ENCODE measurements around the gene QSER1. TPM values are rescaled to one million over a fixed set of nuclear protein-coding genes. Genes with fewer than 3 reads are reported as not detected.

The QSER1 gene
- total and polyA plus RNA-seq, 2 experiments from 2014 or later = 29.4 to 132 TPM

GRCh38 chr11:32911413-32911812, 18.8 kb downstream of the QSER1 start:
- no peak for TF ChIP-seq ZNF114 (CRISPR knock-in tag; IDR thresholded peaks at IDR 0.05)
- TF ChIP-seq POLR2AphosphoS5 (IDR thresholded peaks at IDR 0.05; ENCODE audit: low read depth) = no peak
- TF ChIP-seq NANOG (IDR thresholded peaks at IDR 0.05; ENCODE audit: borderline replicate concordance) = no peak
- no peak for TF ChIP-seq EZH2 (IDR thresholded peaks at IDR 0.05; ENCODE audit: low read depth, unreplicated experiment)
- H3F3A ChIP-seq (replicated peaks; ENCODE audit: low read depth) = no peaks in the 10 kb centered on the region
- peaks cover 42% of the 10 kb centered on the region for H3K4me1 Mint-ChIP-seq
- H3K36me3 ChIP-seq (ENCODE audit: insufficient read depth) = no peaks in the 10 kb centered on the region
- no peak for DNase-seq (ENCODE audit: low spot score)
- H3K27me3 ChIP-seq (ENCODE audit: insufficient read depth) = no peaks in the 10 kb centered on the region
- H3K4me3 ChIP-seq = no peak overlapping the region
- no peak overlapping the region for H3K4me2 ChIP-seq
- no peak overlapping the region for H3K27ac ChIP-seq (ENCODE audit: low read depth)
- H3K4me3 Mint-ChIP-seq = no peak overlapping the region
- H3K36me3 Mint-ChIP-seq (ENCODE audit: low read depth) = peaks cover 37% of the 10 kb centered on the region; the same call in 2 of the 3 replicates
- H3K9me2 ChIP-seq (ENCODE audit: insufficient read depth) = no peaks in the 10 kb centered on the region
- no peak overlapping the region for H2AFZ ChIP-seq
- peaks cover 4% of the 10 kb centered on the region for H3K27me3 Mint-ChIP-seq (ENCODE audit: insufficient read depth, low read depth, poor library complexity)
- H3K27ac Mint-ChIP-seq = peak overlapping the region; percentile 66; the same call in 1 of the 2 replicates
- H3K4me1 ChIP-seq (ENCODE audit: insufficient read depth) = peaks cover 16% of the 10 kb centered on the region
- no peak for ATAC-seq
- H4K20me1 ChIP-seq (replicated peaks; ENCODE audit: insufficient read depth) = peaks cover 71% of the 10 kb centered on the region
- no peaks in the 10 kb centered on the region for H3K9me3 Mint-ChIP-seq
- H3K79me2 ChIP-seq (replicated peaks; ENCODE audit: insufficient read depth) = peaks cover 100% of the 10 kb centered on the region

- no peak for DNase-seq (ENCODE audit: low spot score)
Observed at GRCh38 chr11:32913445-32913844, 20.8 kb downstream of the QSER1 start.

More at GRCh38 chr11:32913445-32913844, 20.8 kb downstream of the QSER1 start:
- H3K36me3 Mint-ChIP-seq (ENCODE audit: low read depth) = peaks cover 28% of the 10 kb centered on the region; the same call in 2 of the 3 replicates
- H3K4me3 Mint-ChIP-seq = no peak overlapping the region
- no peak overlapping the region for H3K27ac Mint-ChIP-seq
- no peaks in the 10 kb centered on the region for H3K9me3 Mint-ChIP-seq
- H3K4me1 ChIP-seq (ENCODE audit: insufficient read depth) = peaks cover 21% of the 10 kb centered on the region
- no peak for ATAC-seq
- no peaks in the 10 kb centered on the region for H3K27me3 ChIP-seq (ENCODE audit: insufficient read depth)
- no peak overlapping the region for H3K4me3 ChIP-seq
- no peak overlapping the region for H2AFZ ChIP-seq
- H3K9me2 ChIP-seq (ENCODE audit: insufficient read depth) = no peaks in the 10 kb centered on the region
- H3K27ac ChIP-seq (ENCODE audit: low read depth) = no peak overlapping the region
- H3K27me3 Mint-ChIP-seq (ENCODE audit: insufficient read depth, low read depth, poor library complexity) = peaks cover 2% of the 10 kb centered on the region
- peaks cover 68% of the 10 kb centered on the region for H4K20me1 ChIP-seq (replicated peaks; ENCODE audit: insufficient read depth)
- peaks cover 37% of the 10 kb centered on the region for H3K4me1 Mint-ChIP-seq
- peaks cover 100% of the 10 kb centered on the region for H3K79me2 ChIP-seq (replicated peaks; ENCODE audit: insufficient read depth)
- no peaks in the 10 kb centered on the region for H3K36me3 ChIP-seq (ENCODE audit: insufficient read depth)
- no peak overlapping the region for H3K4me2 ChIP-seq
- H3F3A ChIP-seq (replicated peaks; ENCODE audit: low read depth) = no peaks in the 10 kb centered on the region
- TF ChIP-seq ZNF462 (CRISPR knock-in tag; IDR thresholded peaks at IDR 0.05) (no peak), CTCF (conservative IDR thresholded peaks at IDR 0.05; ENCODE audit: low read depth in 2 of 2) (no peak), EZH2phosphoT487 (IDR thresholded peaks at IDR 0.05; ENCODE audit: unreplicated experiment) (no peak), ZNF331 (CRISPR knock-in tag; IDR thresholded peaks at IDR 0.05; ENCODE audit: low read depth) (no peak), REST (IDR thresholded peaks at IDR 0.05; ENCODE audit: unreplicated experiment) (no peak)

Measured in GM23338 (cell line).